PC-9 (cell line): ENCODE data around the gene NTSR2. TPM values are rescaled to one million over a fixed set of nuclear protein-coding genes. Genes with fewer than 3 reads are reported as not detected.

Experiments
- BruUV-seq: library from RNA; stranded (reverse); fragments of 400-500 nt; replicated peaks from 2 replicates; lab custom pipeline; 2021; lab: Mats Ljungman, UMichigan
- CTCF ChIA-PET: fragments of 300-600 bp; sonication (Branson Sonifier 250); formaldehyde crosslinking; loops from one replicate; lab custom pipeline; 2022; ENCODE audit warnings: antibody characterized with exemption; lab: Charles Lee
- POLR2A ChIA-PET: fragments of 300-600 bp; sonication (Branson Sonifier 250); formaldehyde crosslinking; loops from one replicate; lab custom pipeline; 2022; ENCODE audit warnings: antibody characterized with exemption; ENCODE audit not compliant: unreplicated experiment; lab: Charles Lee
- DNase-seq, 2 experiments: peaks; one replicate each; pipeline versions ENCODE4 v3.0.0 to v3.0.0-alpha.2; 2015 to 2022; ENCODE audit warnings: mixed read lengths in 1 of 2
- H2AFZ ChIP-seq: fragments of 200-600 bp; sonication (generic); 2 replicates; pipeline ENCODE4 v1.8.1; 2017; ENCODE audit warnings: antibody characterized with exemption
- H3F3A ChIP-seq: fragments of 200-600 bp; sonication (generic); 2 replicates; pipeline ENCODE4 v1.8.1; 2017; ENCODE audit warnings: antibody characterized with exemption, mild to moderate bottlenecking, low read depth; ENCODE audit not compliant: insufficient read depth
- H3K27ac ChIP-seq: fragments of 200-600 bp; sonication (generic); 2 replicates; pipeline ENCODE4 v1.6.1; 2016; ENCODE audit warnings: mixed run types
- H3K27me3 ChIP-seq: fragments of 200-600 bp; sonication (generic); 2 replicates; pipeline ENCODE4 v1.6.1; 2016; ENCODE audit warnings: low read depth, mixed run types; ENCODE audit not compliant: insufficient read depth
- H3K36me3 ChIP-seq: fragments of 200-600 bp; sonication (generic); 2 replicates; pipeline ENCODE4 v1.6.1; 2016; ENCODE audit warnings: low read depth, mixed run types
- H3K4me1 ChIP-seq: fragments of 200-600 bp; sonication (generic); replicated peaks from 2 replicates; pipeline ENCODE4 v1.6.1; 2016; ENCODE audit warnings: mixed run types; ENCODE audit not compliant: insufficient read depth
- H3K4me2 ChIP-seq: fragments of 200-600 bp; sonication (generic); 2 replicates; pipeline ENCODE4 v1.6.1; 2017; ENCODE audit warnings: mixed run types
- H3K4me3 ChIP-seq: fragments of 200-600 bp; sonication (generic); 2 replicates; pipeline ENCODE4 v1.6.1; 2016; ENCODE audit warnings: mixed run types
- H3K79me2 ChIP-seq: fragments of 200-600 bp; sonication (generic); 2 replicates; pipeline ENCODE4 v1.6.1; 2017; ENCODE audit warnings: low read depth, mixed run types
- H3K9me2 ChIP-seq: fragments of 200-600 bp; sonication (generic); 2 replicates; pipeline ENCODE4 v1.8.1; 2017; ENCODE audit warnings: mild to moderate bottlenecking; ENCODE audit not compliant: insufficient read depth
- H3K9me3 ChIP-seq: fragments of 200-600 bp; sonication (generic); 2 replicates; pipeline ENCODE4 v1.8.1; 2016; ENCODE audit warnings: low read depth; ENCODE audit not compliant: insufficient read depth
- H4K20me1 ChIP-seq: fragments of 200-600 bp; sonication (generic); 2 replicates; pipeline ENCODE4 v1.8.1; 2017; ENCODE audit not compliant: insufficient read depth
- CTCF ChIP-seq: fragments of 200-600 bp; sonication (generic); conservative IDR thresholded peaks from 2 replicates; pipeline ENCODE4 v1.6.1; 2017; ENCODE audit warnings: mixed run types, antibody characterized with exemption, mild to moderate bottlenecking, moderate library complexity
- EZH2 ChIP-seq: fragments of 200-600 bp; sonication (generic); IDR thresholded peaks from 2 replicates; pipeline ENCODE4 v1.8.0; 2017; ENCODE audit warnings: antibody characterized with exemption, low read depth
- intact Hi-C: fragments of 100-400 bp; cut with micrococcal nuclease; formaldehyde crosslinking; loops from one replicate; pipeline ENCODE4 v1.10.0; 2022; ENCODE audit not compliant: unreplicated experiment
- total RNA-seq: library from RNA; stranded (reverse); gene quantifications from 2 replicates; pipeline ENCODE4 v1.2.3, GENCODE V29; 2021

The NTSR2 gene
- total RNA-seq, 1 experiment from 2014 or later, result not detected

DNA sequence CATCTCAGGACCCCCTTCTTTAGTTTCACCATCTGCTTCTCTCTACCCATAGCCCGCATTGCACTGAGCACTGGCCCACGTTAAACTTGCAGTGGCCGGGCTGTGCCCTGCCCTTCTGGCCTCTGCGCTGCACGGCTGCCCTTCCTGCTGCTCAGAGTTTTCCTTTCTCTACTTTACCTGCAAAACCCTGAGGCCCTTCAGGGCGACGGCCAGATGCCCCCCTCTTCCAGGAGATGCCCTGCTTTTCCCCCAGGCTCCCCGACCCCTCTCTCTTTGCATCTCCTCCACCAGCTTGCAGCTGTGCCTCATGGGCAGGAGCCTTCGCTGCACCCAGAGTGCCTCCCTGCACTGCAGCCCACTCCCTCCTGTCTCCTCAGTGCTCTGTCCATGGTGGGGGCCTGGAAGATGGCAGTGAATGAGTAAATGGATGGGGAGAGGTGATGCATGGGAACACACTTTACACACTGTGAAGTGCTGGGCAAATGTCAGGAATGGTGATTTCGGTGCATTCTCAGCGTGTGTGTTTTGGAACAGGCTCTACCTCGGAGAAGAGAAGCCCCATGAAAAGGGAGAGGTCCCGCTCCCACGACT is 53.8 kb downstream of the NTSR2 start:
- intact Hi-C loops, result no loop called here
- BruUV-seq, result no TSS peak

DNA sequence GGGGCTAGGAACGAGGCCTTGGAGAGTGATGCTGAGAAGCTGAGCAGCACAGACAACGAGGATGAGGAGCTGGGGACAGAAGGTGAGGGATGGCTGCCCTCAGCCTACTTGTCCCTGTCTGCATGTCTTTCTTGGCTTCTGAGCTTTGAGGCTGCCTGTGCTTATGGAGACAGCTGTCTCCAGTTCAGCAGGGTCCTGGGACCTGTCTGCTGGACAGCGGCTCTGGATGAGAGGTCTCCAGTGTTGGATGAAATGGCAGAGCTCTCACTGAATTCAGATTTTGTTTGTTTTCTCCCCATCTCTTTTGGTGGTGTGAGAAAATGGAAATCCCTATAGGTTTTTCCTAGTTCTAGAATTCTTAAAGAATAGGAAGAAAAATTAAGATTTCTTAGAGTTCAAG is 54.8 kb downstream of the NTSR2 start:
- intact Hi-C loops, result no loop called here
- H3F3A ChIP-seq, result no peaks in the 10 kb centered on the region
- H3K9me2 ChIP-seq, result no peaks in the 10 kb centered on the region
- TF ChIP-seq EZH2 (no peak), CTCF (no peak)
- H3K4me2 ChIP-seq, result no peak overlapping the region
- H3K4me1 ChIP-seq, result 0 out of 2 replicates have a peak, but pooled peaks cover 3% of the 10 kb centered on the region
- DNase-seq, result no peak
- no peaks in the 10 kb centered on the region for H3K36me3 ChIP-seq
- H3K9me3 ChIP-seq, result no peaks in the 10 kb centered on the region
- peaks cover 24% of the 10 kb centered on the region; the same call in 1 of the 2 replicates for H3K27me3 ChIP-seq
- no peak overlapping the region for H3K27ac ChIP-seq
- H4K20me1 ChIP-seq, result no peaks in the 10 kb centered on the region
- CTCF ChIA-PET, result no interaction called here
- BruUV-seq, result no TSS peak
- POLR2A ChIA-PET, result no interaction called here
- H3K79me2 ChIP-seq, result no peaks in the 10 kb centered on the region
- H3K4me3 ChIP-seq, result no peak overlapping the region
- no peak overlapping the region for H2AFZ ChIP-seq

More for the DNA sequence above, 53.8 kb downstream of the NTSR2 start:
- Histone ChIP-seq H3K79me2 (no peaks in the 10 kb centered on the region), H3K27me3 (peaks cover 24% of the 10 kb centered on the region; the same call in 1 of the 2 replicates), H3K4me2 (no peak overlapping the region), H3K36me3 (no peaks in the 10 kb centered on the region), H3K4me1 (0 out of 2 replicates have a peak, but pooled peaks cover 3% of the 10 kb centered on the region), H3K9me2 (no peaks in the 10 kb centered on the region), H3K9me3 (no peaks in the 10 kb centered on the region), H3K4me3 (no peak overlapping the region), H3K27ac (no peak overlapping the region), H2AFZ (no peak overlapping the region), H4K20me1 (no peaks in the 10 kb centered on the region), H3F3A (no peaks in the 10 kb centered on the region)
- CTCF ChIA-PET, result no interaction called here
- no peak for TF ChIP-seq CTCF
- no peak for DNase-seq
- POLR2A ChIA-PET, result no interaction called here

- Histone ChIP-seq H3K4me1 (0 out of 2 replicates have a peak, but pooled peaks cover 3% of the 10 kb centered on the region), H3K27ac (no peak overlapping the region), H3K9me2 (no peaks in the 10 kb centered on the region), H3F3A (no peaks in the 10 kb centered on the region), H3K79me2 (no peaks in the 10 kb centered on the region), H3K9me3 (no peaks in the 10 kb centered on the region), H3K27me3 (peaks cover 24% of the 10 kb centered on the region; the same call in 1 of the 2 replicates), H3K4me3 (no peak overlapping the region), H2AFZ (no peak overlapping the region), H4K20me1 (no peaks in the 10 kb centered on the region), H3K4me2 (no peak overlapping the region), H3K36me3 (no peaks in the 10 kb centered on the region)
- intact Hi-C loops, result no loop called here
- DNase-seq, result no peak
- POLR2A ChIA-PET, result no interaction called here
- TF ChIP-seq CTCF, result no peak
- CTCF ChIA-PET, result no interaction called here
- BruUV-seq, result no TSS peak
Measured at GRCh38 chr2:11613297-11613696, 56.7 kb downstream of the NTSR2 start.
